ENCODE data around the gene STRADA. TPM values are rescaled to one million over a fixed set of nuclear protein-coding genes. Genes with fewer than 3 reads are reported as not detected.

STRADA gene
- 12.0 and 14.9 TPM in 2 replicates for total RNA-seq

DNA sequence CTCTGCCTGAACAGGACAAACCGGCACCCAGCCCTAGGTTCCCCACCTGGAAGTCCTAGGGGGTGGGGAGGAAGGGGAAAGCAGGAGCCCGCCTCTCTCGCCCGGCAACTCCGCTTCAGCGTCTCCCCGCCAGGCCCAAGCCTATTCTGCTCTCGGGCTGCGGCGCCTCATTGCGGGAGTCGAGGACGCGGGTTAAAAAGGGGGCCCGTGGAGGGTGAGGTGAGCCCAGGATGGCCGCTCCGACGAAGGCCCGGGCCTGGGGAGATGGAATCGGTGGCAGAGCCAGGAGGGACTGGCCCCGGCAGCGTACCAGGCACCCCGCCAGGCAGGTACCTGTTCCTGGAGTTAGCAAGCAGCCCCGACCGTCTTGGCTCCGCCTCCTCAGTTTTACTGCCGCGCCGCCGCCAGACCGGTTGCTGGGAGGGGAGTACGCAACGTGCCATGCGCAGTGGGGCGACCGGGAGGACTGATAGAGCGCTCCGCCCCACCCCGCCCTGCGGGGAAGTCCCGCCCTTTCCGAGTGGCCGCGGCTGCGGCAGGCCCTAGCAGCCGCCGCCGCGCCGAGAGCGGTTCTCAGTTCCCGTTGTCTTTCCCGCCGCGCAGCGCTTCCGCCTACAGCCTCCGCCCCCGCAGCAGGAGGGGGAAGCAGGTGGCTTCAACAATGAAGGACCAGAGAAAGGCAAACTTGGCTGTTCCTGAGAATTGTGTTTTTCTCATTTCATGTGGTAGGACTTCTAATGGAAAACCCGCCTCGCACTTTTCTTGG is at the start of gene STRADA:
STRADA (minus strand) TSS at position 392 of the 766 bp plus-strand sequence. CDS start 13,430 bp downstream, outside the sequence.

GRCh38 chr17:63774141-63774968 is 32.8 kb upstream of the STRADA start, which contains the start of gene DDX42:
DDX42 (plus strand) TSS chr17:63774170; CDS start chr17:63787050, 12,880 bp downstream.

GRCh38 chr17:63773272-63774140 is 31.9 kb upstream of the STRADA start, which contains the start of gene CCDC47:
CCDC47 (minus strand) TSS chr17:63773597; CDS start chr17:63766175, 7,422 bp downstream.

GRCh38 chr17:63699638-63700527 is 41.7 kb downstream of the STRADA start, which contains the start of gene LIMD2:
LIMD2 (minus strand) TSS chr17:63700125; CDS start chr17:63699298, 827 bp downstream.

Other genes starting within 250 kb of the STRADA start
- gene KCNH6, start 218.4 kb downstream of the STRADA start, total RNA-seq, result not detected in 2 replicates
- 23.2 and 24.5 TPM in 2 replicates for gene DCAF7, start 191.3 kb downstream of the STRADA start, total RNA-seq
- 10.7 and 13.4 TPM in 2 replicates for gene TACO1, start 140.9 kb downstream of the STRADA start, total RNA-seq
- gene MAP3K3, start 119.4 kb downstream of the STRADA start, total RNA-seq, result 17.0 and 25.6 TPM in 2 replicates
- gene LIMD2, start 41.7 kb downstream of the STRADA start, total RNA-seq, result 20.4 and 23.7 TPM in 2 replicates
- 52.9 and 72.8 TPM in 2 replicates for gene CCDC47, start 31.8 kb upstream of the STRADA start, total RNA-seq
- 45.7 and 60.6 TPM in 2 replicates for gene DDX42, start 32.4 kb upstream of the STRADA start, total RNA-seq
- 80.7 and 81.3 TPM in 2 replicates for gene PSMC5, start 85.6 kb upstream of the STRADA start, total RNA-seq
- 28.4 and 29.6 TPM in 2 replicates for gene FTSJ3, start 85.9 kb upstream of the STRADA start, total RNA-seq
- 166 and 206 TPM in 2 replicates for gene SMARCD2, start 100.9 kb upstream of the STRADA start, total RNA-seq
- not detected in 2 replicates for gene CSH2, start 131.9 kb upstream of the STRADA start, total RNA-seq
- gene GH2, start 140.1 kb upstream of the STRADA start, total RNA-seq, result not detected in 2 replicates
- not detected in 2 replicates for gene CSH1, start 154.8 kb upstream of the STRADA start, total RNA-seq
- not detected in 2 replicates for gene CSHL1, start 169.5 kb upstream of the STRADA start, total RNA-seq
- not detected in 2 replicates for gene GH1, start 177.0 kb upstream of the STRADA start, total RNA-seq
- 0.31 and 1.0 TPM in 2 replicates for gene CD79B, start 190.5 kb upstream of the STRADA start, total RNA-seq
- gene SCN4A, start 231.1 kb upstream of the STRADA start, total RNA-seq, result not detected in 2 replicates

All from cardiac ventricle fibroblast (primary cell).